Embryonic facial prominence (tissue), 1 donor: Measurements from ENCODE around the gene NIP7.
"Not testable (repeated sequence)": the region's sequence is repeated elsewhere in the genome, so short reads cannot be mapped to it uniquely, and the experiment has no call there.

Experiments
- DNase-seq: peaks from one replicate; pipeline ENCODE4 v3.0.0-alpha.2; 2016; ENCODE audit errors: extremely low spot score

Gene NIP7

DNA sequence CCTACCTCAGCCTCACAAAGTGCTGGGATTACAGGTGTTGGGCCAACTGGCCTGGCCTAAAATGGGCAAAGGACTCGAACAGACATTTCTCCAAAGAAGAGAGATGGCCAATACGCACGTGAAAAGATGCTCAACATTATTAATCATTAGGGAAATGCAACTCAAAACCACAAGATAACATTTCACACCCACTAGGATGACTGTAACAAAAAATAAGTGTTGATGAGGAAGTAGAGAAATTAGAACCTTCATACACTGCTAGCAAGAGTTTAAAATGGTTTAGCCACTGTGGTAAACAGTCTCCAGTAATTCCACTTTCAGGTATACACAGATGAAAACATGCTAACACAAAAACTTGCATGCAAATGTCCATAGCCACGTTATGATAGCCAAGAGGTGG is 6.4 kb downstream of the NIP7 start:
- no peak for DNase-seq

DNA sequence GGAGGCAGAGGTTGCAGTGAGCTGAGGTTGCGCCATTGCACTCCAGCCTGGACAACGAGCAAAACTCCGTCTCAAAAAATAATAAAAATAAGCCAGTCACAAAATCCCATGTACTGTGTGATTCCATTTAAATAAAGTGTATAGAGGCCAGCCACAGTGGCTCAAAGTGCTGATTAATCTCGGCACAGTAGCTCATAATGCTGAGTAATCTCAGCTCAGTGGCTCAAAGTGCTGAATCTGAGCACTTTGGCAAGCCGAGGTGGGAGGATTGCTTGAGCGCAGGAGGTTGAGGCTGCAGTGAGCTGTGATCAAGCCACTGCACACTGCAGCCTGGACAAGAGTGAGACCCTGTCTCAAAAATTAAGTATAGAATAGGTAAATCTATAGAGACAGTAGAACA is 7.1 kb downstream of the NIP7 start:
- DNase-seq = no peak

DNA sequence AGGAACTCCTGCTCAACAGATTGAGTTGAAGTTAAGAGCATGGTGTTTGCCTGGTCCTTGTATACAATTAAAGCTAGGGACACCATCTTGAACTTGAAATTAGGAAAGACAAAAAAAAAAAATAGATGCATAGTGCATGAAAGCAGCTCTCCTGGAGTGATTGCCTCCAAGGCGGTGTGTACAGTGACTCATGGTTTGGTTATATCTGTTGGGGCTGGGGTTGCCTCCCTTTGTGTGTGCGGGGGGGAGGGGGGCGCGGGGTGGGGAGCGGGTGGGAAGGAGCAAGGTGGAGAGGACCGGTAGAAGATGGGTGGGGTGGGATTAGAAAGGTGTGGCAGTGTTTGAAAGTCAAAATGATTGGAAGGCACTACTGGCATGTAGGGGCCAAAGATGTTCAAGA is 8.7 kb downstream of the NIP7 start:
- DNase-seq = no peak

DNA sequence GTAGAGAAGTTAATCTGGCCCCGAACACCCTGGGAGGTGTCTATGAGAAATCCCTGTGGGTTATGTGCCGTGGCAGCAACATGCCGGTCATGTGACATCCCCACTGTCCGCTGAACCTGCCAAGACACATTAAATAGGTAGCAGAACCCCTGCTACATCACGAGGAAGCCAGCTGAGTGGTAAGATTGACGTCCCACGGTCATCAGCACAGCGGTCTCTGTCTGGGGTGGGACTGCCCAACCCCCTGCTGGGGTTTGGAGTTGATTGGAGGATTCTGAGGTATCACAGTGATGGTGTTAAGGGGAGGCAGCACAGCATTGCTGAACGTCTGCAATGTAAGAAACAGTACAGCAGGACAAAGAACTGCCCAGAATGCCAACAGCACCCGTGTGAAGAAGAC is 10.0 kb downstream of the NIP7 start:
- no peak for DNase-seq

DNA sequence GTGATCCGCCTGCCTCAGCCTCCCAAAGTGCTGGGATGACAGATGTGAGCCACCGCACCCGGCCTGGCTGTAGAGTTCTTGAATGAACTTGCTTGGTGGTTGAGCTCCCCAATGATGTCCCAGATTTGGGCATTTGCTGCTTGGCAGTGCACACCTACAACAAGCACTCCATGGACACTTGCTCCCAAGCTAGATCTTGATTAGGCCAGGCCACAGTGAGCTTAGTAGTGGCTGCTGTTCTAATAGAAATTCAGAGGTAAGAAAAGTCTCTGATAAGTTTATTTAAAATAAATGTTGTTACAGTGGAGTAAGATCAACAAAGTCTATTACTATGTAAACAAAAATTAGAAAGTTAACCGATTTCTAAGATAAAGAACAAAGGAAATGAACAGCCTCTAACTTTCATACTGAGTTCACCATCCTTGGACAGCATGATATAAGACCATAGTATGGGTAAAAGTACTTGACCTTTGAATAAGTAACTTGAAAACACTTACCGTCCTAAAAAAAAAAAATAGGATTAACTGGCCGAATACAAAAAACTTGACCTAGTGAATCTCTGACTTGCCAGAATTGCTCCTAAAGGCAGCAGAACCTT is 11.1 kb downstream of the NIP7 start:
- no peak for DNase-seq

DNA sequence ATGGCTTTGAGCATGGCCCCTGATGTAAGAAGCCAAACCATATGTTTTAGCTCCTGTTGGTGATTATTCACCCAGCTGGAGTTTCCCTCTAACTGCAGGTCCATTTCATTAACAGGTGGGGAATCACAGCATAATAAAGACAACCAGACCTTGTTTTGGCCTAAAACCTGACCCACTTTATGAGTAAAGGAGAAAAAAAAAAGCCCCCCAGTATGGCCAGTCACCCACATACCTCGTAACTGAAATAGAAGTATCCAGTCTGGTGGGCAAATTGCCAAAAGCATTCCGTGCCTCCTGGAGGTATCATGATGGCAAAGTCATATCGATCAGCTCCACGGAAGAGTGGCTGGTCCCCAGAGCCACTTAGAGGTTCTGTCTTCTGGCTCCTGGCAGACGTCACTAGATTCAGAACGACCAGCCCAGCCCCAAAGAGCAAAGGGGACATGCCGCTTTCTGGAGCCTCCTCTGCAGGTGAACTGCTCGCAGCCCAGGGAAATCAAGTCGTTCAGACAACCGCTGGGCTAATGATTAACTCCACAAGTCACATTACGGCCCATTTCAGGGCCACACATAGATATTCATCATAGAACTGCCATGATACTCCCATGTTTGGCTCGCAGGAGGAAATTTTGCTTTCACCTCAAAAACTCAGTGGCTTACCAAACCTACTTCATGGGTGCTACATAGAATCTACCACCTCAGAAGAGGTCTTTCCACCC is 11.9 kb downstream of the NIP7 start, which contains the start of gene TMED6:
TSS of gene TMED6 (minus strand) at position 478 of the 719 bp plus-strand sequence. CDS start at position 445, 33 bp downstream.
- DNase-seq = no peak

DNA sequence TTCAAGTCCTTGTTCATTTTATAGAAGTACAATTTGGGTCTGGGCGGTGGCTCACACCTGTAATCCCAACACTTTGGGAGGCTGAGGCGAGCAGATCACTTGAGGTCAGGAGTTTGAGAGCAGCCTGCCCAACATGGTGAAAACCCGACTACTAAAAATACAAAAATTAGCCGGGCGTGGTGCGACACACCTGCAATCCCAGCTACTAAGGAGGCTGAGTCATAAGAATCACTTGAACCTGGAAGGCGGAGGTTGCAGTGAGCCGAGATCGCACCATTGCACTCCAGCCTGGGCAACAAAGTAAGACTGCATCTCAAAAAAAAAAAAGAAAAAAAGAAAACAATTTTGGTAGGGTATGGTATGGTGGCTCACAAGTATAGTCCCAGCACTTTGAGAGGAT is 20.5 kb downstream of the NIP7 start:
- not testable (repeated sequence) for DNase-seq

DNA sequence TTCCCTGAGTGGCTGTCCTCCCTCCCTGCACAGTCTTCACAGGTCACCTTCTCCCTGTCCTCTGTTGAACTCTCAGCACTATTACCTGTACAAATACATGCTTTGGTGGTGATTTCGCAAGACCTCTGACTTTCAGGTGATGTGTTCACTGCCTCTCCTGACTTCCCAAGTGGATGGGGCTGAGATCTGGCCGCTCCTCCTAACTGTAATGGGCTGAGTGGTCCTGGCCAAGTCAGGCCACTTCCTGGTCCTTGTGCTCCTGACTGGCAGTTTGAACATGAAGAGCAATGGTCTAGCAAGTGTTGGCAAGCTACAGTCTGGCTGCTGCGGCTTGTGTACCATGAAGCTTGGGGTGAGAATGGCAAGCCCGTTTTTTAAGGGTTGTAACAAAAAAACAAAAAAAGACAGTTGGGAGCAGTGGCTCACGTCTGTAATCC is 23.7 kb downstream of the NIP7 start:
- no peak for DNase-seq

DNA sequence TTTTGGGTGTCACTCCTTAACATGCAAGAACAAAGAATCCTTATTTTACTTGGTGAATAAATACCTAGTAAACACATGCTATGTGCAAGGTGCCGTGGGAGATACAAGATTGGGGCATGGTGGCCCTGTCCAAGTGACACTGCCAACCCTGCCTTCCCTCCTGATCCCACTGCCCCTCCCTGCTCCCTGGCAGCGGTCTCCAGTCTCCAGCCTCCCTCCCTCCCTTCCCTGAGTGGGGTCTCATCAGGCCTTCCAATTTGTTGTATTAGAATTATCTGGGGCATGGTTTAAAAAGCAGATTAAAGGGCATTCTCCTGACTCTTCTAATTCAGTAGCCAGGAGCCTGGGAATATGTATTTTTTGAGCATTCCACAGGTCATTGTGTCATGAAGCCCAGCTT is 24.5 kb downstream of the NIP7 start:
- DNase-seq = no peak

DNA sequence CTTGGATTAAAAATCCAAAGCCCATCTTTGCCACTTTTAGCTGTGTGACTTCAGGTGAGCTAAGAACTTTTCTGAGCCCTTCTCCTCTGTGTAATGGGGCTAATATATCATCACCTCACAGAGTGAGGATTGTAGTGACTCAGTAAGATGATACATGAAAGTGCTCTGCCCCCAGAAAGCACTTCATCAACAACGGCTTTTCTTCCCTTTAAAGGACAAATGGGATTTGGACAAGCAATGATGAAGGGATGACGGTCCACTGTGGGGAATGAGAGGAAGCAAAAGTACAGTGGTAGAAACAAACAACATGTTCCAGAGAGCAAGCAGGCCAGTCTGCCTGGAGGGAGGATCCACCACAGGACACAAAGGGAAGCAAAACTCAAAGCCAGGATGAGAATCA is 26.3 kb downstream of the NIP7 start:
- DNase-seq = no peak

DNA sequence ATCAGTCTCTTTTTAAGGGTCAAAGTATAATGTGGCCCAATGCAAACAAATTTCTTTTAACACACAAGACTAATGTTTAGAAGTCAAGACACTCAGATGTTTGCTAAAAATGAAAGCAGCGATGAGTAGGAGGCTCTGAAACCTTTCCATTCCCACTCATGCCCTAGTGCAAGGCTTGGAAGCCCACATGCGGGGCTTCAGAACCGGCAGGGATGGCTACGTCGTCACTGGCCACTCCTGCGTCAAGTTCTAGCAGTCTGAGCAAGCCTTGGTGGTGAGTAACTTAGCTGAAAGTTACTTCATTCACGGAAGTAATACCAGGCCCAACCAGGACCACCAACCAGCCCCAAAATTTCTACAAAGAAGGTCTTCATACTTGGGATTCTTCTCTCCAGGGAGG is 26.9 kb downstream of the NIP7 start:
- DNase-seq = no peak

DNA sequence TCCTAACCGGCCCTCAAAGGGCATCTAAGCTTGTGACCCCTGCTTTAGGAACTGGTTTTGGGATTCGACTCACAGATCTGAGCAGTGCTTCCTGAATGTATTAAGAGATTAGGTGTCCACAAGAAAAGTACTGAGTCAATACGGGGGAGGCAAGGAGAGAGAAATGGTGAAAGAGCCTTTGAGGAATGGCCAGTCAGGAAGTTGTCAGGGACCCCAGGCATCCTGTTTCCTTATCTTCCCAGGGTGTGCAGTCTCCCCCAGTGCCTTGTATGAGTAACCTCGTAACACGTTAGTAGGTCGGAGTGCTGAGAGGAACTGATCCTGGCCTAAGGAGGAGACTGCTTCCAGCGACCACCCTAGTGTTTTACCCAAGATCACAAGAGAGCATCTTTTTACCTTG is 28.4 kb downstream of the NIP7 start:
- DNase-seq = no peak

DNA sequence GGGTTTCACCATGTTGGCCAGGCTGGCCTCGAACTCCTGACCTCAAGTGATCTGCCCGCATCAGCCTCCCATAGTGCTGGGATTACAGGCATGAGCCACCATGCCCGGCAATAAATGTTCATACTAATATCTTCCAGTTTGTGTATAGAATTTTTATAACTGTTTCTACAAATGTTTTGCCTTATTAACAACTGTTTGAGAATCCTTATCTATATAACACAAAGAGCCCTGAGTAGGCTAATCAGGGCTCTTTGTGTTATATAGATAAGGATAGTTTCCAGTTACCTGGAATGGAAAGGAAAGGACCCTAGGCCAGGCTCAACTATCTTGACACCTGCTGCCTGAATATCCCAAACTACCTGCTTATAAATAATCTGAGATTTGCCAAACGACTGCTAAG is 29.3 kb downstream of the NIP7 start:
- no peak for DNase-seq

DNA sequence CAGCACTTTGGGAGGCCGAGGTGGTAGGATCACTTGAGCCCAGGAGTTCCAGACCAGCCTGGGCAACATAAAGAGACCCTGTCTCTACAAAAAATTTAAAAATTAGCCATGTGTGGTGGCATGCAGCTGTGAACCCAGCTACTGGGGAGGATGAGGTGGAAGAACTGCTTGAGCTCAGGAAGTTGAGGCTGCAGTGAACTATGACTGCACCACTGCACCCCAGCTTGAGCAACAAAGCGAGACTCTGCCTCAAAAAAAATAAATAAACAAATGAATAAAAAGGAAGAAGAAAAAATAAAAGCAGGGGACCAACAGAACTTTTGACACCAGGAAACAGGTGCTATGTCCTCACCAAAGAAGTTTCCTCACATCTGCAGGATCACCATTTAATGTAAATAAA is 32.0 kb downstream of the NIP7 start:
- DNase-seq = no peak

DNA sequence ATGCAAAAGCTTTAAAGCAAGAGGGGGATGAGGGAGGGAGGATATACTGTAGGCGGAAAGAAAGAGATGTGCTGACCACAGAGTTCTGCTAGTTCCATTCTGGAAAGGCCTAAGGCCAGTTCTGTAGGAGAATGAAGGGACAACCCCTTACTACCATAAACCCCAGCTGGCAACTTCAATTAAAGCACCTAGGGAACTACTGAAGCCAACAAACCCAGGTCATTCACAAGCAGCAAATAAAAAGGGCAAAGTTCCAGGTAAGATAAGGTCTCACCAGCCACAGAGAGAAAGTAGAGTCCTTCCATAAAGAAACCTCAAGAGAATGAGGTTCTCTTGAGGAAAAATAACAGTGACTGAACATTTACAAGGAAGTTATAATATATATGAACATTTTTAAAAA is 33.4 kb downstream of the NIP7 start:
- DNase-seq = no peak

DNA sequence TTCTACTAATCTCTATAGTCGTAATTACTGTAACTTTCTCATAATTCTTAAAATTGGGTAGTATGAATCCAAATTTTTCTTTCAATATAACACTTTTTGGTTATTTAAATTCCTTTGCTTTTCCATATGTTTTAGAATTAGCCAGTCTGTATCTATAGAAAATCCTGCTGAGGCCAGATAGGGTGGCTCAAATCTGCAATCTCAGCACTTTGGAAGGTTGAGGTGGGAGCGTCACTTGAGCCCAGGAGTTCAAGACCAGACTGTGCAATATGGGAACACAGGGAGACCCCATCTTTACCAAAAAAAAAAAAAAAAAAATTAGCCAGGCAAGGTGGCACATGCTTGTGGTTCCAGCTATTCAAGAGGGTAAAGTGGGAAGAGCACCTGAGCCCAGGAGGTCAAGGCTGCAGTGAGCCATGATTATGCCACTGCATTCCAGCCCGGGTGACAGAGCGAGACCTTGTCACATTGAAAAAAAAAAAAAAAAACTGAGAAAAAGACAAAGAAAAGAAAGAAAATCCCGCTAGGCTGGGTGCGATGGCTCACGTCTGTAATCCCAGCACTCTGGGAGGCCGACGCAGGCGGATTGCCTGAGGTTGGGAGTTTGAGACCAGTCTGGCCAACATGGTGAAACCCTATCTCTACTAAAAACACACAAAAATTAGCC is 37.0 kb downstream of the NIP7 start:
- no peak for DNase-seq

DNA sequence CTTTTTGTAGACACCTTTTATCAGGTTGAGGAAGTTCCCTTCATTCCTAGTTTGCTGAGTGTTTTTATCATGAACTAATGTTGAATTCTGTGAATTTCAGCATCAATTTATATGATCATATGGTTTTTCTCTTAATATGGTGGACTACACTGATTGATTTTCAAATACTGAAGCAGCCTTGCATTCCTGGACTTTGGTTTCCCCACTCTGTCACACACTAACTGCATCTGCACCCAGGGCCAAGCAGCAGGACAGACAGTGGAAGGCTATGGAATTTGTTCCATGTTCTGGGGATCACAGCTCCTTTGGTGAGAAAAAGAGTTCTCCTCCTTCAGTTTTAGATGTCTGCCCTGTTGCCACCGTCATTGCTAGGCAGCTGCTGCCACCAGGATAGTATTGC is 38.5 kb downstream of the NIP7 start:
- no peak for DNase-seq

DNA sequence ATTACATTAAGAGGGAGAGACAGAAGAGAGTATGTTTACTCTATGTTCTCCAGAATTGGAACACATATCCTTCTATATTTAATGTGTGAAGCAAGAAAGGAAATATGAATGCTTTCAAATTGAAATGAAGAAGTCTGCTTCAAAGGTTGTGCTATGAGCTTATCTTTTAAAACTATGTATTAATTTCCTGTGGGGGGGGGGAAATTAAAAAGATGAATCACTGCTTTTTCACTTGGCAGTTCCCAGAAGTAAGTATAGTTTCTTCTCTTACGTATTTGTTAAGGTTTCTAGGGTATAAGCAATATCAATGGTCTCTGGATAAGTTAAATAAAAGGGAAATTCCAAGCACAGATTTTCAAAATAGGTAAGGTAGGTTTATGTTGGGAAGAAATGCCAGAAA is 39.2 kb downstream of the NIP7 start:
- no peak for DNase-seq

DNA sequence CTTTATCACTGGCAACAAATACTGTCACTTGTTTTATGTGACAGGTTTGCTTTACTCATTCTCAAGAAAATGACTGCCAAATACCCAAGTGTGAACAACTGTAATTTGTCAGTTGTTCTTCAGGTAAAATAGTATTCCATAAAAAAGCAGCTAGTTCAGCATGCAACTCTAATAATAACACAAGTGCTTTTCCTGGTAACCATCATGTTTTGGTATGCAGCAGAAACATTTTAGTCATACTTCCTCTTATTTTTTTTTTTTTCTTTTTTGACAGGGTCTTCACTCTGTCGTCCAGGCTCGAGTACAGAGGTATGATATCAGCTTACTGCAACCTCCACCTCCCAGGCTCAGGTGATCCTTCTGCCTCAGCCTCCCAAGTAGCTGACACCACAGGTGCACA is 41.7 kb downstream of the NIP7 start:
- no peak for DNase-seq

DNA sequence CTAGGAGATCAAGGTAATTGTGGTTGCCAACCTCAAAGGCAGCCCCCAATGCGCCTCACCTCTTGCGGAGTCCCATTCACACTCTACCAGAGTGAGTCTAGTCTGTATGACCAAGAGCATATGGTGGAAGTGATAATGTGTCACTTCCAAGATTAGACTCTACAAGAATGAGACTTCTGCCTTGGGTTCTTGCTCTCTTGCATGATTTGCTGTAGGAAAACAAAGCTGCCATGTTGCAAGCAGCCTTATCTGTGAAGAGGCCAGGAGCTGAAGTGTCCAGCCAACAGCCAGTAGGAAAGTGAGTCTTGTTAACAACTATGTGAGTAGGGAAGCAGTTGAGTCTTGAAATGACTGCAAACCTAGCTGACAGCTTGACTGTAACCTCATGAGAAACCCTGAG is 42.8 kb downstream of the NIP7 start:
- DNase-seq = no peak

DNA sequence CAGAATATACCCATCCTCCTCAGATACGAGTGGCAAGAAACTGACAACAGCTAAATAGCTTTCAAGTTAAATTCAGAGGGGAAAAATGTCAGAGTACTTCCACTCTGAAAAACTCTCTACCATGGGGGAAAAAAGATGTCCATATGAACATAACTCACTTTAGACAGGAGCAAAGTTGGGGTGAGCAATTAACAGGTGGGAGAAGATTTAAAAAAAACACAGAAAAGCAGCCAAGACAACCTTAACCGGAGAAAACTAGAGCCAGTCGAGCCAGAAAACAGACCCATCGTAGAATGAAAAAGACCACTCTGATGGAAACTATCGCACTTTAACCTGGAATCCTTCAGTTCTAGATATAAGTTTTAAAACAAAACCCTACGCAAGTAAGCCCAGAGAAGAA is 45.4 kb downstream of the NIP7 start:
- DNase-seq = no peak

DNA sequence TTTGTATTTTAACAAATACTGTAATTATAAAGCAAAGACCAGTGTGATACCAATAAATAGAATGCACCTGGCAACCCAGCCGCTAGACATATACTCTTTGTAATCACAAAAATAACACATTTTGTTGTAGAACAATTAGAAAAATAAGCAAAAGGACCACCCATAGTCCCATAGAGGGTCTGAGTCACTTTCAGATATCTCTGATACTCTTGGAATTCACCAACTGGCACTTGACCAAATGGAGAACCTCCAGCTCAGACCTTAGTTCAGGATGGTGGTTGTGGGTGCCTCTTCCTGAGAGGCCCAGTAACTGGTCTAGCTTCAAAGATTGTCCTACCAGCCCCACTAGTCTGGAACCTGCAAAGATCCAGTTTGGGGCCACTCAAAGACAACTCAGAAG is 47.0 kb downstream of the NIP7 start:
- no peak for DNase-seq
